Right renal pelvis (tissue), 4 donors: ENCODE results near the gene RABGEF1. TPM values are rescaled to one million over a fixed set of nuclear protein-coding genes. Genes with fewer than 3 reads are reported as not detected.
"Not testable (repeated sequence)": the region's sequence is repeated elsewhere in the genome, so short reads cannot be mapped to it uniquely, and the experiment has no call there.

Experiments used
- DNase-seq, 4 donors: peaks; one replicate each; pipeline ENCODE4 v3.0.0-alpha.2; 2013; ENCODE audit warnings: low read depth in 4 of 4, low spot score in 3 of 4, missing footprints in 1 of 4
- polyA plus RNA-seq, 4 donors: library from polyadenylated mRNA; unstranded; fragments of 120-200 nt; gene quantifications; one replicate each; pipeline ENCODE4 v1.2.1, GENCODE V29; 2013; ENCODE audit not compliant: insufficient read length in 4 of 4

RABGEF1 gene
- polyA plus RNA-seq, 4 donors: 29.0 to 37.1 (median 33.9) TPM

- not testable (repeated sequence) for DNase-seq
Observed at GRCh38 chr7:66763633-66764355, 23.3 kb downstream of the RABGEF1 start.

- not testable (repeated sequence) for DNase-seq
Observed at GRCh38 chr7:66764905-66765304, 24.4 kb downstream of the RABGEF1 start.

GRCh38 chr7:66765322-66766025 is 24.9 kb downstream of the RABGEF1 start:
- not testable (repeated sequence) for DNase-seq

- DNase-seq: no peak
Observed at GRCh38 chr7:66766041-66766440, 25.5 kb downstream of the RABGEF1 start.

GRCh38 chr7:66767486-66767885 is 27.0 kb downstream of the RABGEF1 start:
- DNase-seq: not testable (repeated sequence)

- no peak for DNase-seq
Observed at GRCh38 chr7:66768865-66769832, 28.6 kb downstream of the RABGEF1 start.

- no peak for DNase-seq
Observed at GRCh38 chr7:66769833-66770512, 29.4 kb downstream of the RABGEF1 start.

GRCh38 chr7:66771795-66772194 is 31.3 kb downstream of the RABGEF1 start:
- DNase-seq: no peak

GRCh38 chr7:66773744-66774143 is 33.2 kb downstream of the RABGEF1 start:
- not testable (repeated sequence) for DNase-seq

GRCh38 chr7:66776383-66776782 is 35.9 kb downstream of the RABGEF1 start:
- not testable (repeated sequence) for DNase-seq

- no peak for DNase-seq
Observed at GRCh38 chr7:66776800-66777442, 36.4 kb downstream of the RABGEF1 start.

- DNase-seq: no peak
Observed at GRCh38 chr7:66778201-66778600, 37.7 kb downstream of the RABGEF1 start.

GRCh38 chr7:66779669-66780409 is 39.3 kb downstream of the RABGEF1 start:
- no peak for DNase-seq

GRCh38 chr7:66781408-66782090 is 41.0 kb downstream of the RABGEF1 start:
- no peak for DNase-seq

- not testable (repeated sequence) for DNase-seq
Observed at GRCh38 chr7:66782875-66783274, 42.3 kb downstream of the RABGEF1 start.

GRCh38 chr7:66783887-66784595 is 43.5 kb downstream of the RABGEF1 start:
- not testable (repeated sequence) for DNase-seq

- DNase-seq: no peak
Observed at GRCh38 chr7:66790196-66790595, 49.7 kb downstream of the RABGEF1 start.

- no peak for DNase-seq
Observed at GRCh38 chr7:66790725-66791124, 50.2 kb downstream of the RABGEF1 start.
